Common myeloid progenitor, CD34-positive (primary cell): ENCODE measurements around the gene GM2A.
A peak's percentile ranks its signal among the peaks of the same experiment; 100 is the strongest.

ENCODE experiments used
- CTCF ChIA-PET: fragments of 350-600 bp; sonication (Branson Sonifier 250); formaldehyde crosslinking; loops from one replicate; lab custom pipeline; 2021; ENCODE audit warnings: antibody characterized with exemption; lab: Charles Lee
- POLR2A ChIA-PET: fragments of 350-600 bp; sonication (Branson Sonifier 250); formaldehyde crosslinking; loops from one replicate; lab custom pipeline; 2021; ENCODE audit warnings: antibody characterized with exemption; lab: Charles Lee
- DNase-seq, 3 donors: peaks; one replicate each; pipeline versions ENCODE4 v3.0.0 to v3.0.0-alpha.2; 2013
- H3K27ac ChIP-seq, 2 experiments: 1 replicate in 1 of 2; 2 replicates in 1 of 2; pipeline ENCODE4 v1.7.0; 2013; ENCODE audit warnings: inconsistent platforms in 2 of 2, low read length in 2 of 2, mild to moderate bottlenecking in 2 of 2, low read depth in 1 of 2, moderate library complexity in 1 of 2; ENCODE audit not compliant: severe bottlenecking in 2 of 2, insufficient read depth in 1 of 2, poor library complexity in 1 of 2
- H3K27me3 ChIP-seq, 5 experiments: replicated peaks in 2 of 5; 1 replicate in 3 of 5; 2 replicates in 2 of 5; pipeline versions ENCODE4 v1.6.1 to v1.7.0; 2013; ENCODE audit warnings: low read length in 4 of 5, mild to moderate bottlenecking in 2 of 5, moderate library complexity in 2 of 5, inconsistent platforms in 1 of 5; ENCODE audit not compliant: insufficient read depth in 5 of 5, control insufficient read depth in 4 of 5
- H3K36me3 ChIP-seq, 4 experiments: 1 replicate in 2 of 4; 2 replicates in 2 of 4; pipeline versions ENCODE4 v1.6.1 to v1.7.0; 2013; ENCODE audit warnings: low read length in 3 of 4, control low read depth in 1 of 4, mild to moderate bottlenecking in 1 of 4; ENCODE audit not compliant: control insufficient read depth in 4 of 4, insufficient read depth in 4 of 4
- H3K4me1 ChIP-seq, 4 experiments: 1 replicate in 3 of 4; 2 replicates in 1 of 4; pipeline versions ENCODE4 v1.6.1 to v1.7.1; 2013; ENCODE audit warnings: low read length in 3 of 4, mild to moderate bottlenecking in 3 of 4, control low read depth in 1 of 4, inconsistent platforms in 1 of 4, moderate library complexity in 1 of 4; ENCODE audit not compliant: control insufficient read depth in 4 of 4, insufficient read depth in 4 of 4; ENCODE audit errors: control extremely low read depth in 1 of 4
- H3K4me3 ChIP-seq, 7 experiments: 1 replicate in 4 of 7; 2 replicates in 3 of 7; pipeline versions ENCODE4 v1.5.1 to v1.7.0; 2013; ENCODE audit warnings: mild to moderate bottlenecking in 7 of 7, low read length in 6 of 7, moderate library complexity in 6 of 7, inconsistent platforms in 2 of 7, low read depth in 2 of 7, control low read depth in 1 of 7; ENCODE audit not compliant: insufficient read depth in 4 of 7, control insufficient read depth in 1 of 7; ENCODE audit errors: extremely low read depth in 1 of 7
- H3K9me3 ChIP-seq, 5 experiments: 1 replicate in 4 of 5; 2 replicates in 1 of 5; pipeline versions ENCODE4 v1.6.1 to v1.7.1; 2013; ENCODE audit warnings: low read length in 4 of 5, mild to moderate bottlenecking in 2 of 5, inconsistent platforms in 1 of 5, low read depth in 1 of 5, moderate library complexity in 1 of 5; ENCODE audit not compliant: control insufficient read depth in 4 of 5, insufficient read depth in 2 of 5; ENCODE audit errors: control extremely low read depth in 1 of 5
- WGBS: methylation state at CpG from one replicate; pipeline ENCODE4 v1.1.5; 2013; ENCODE audit not compliant: insufficient coverage; 5-methylcytosine and 5-hydroxymethylcytosine counted together

Gene GM2A

DNA sequence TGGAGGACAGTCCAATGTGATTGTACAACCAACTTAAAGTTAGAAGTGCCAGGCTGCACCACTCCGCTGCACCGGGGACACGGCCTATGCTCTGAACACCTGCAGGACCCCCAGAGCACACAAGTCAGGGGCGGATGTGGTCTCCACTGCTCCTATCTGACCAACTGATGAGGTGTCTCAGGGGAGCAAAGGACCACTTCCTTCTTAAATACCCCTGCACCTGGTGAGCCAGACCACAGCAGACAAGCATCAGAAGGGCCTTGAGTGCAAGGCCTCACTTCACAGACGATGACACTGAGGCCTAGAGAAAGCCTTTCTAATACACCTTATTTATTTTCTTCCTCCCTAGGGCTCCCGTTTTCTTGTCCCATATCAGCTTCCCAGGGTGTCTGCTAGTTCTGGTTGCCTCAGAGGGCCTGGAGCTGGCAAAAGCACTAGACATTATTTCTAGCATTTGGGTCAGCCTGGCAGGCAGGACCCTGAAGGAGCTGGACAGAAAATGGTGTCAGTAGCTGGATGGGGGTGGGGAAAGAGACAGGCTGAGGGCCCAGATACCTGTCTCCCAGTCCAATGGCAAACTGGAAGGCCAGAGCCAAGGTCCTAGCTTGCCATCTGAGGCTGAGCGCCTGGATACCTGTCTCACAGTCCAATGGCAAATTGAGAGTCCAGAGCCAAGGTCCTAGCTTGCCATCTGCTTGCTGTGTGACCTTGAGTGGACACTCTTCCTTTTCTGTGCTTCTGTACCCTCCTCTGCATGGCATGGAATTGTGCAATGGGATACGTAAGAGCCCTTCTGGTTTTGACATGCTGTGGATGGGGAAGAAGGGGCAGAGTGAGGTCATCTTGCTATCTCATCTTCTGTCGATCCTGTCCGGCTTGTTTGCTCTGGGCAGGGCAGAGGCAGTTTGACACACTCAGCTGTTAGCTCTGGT is 38.1 kb upstream of the GM2A start:
- 48% methylated on average over 8 of the region's 10 CpGs for WGBS
- Histone ChIP-seq H3K9me3 (no peaks in the 10 kb centered on the region), H3K36me3 (peaks cover 0 to 7% (median 4%) of the 10 kb centered on the region in 4 experiments), H3K4me1 (peaks cover 30 to 81% (median 59%) of the 10 kb centered on the region in 4 experiments), H3K4me3 (peak overlapping the region in 5 of 7 experiments; percentile 1 to 20 (median 14)), H3K27me3 (no peaks in the 10 kb centered on the region), H3K27ac (peak overlapping the region; percentile 66 to 85)
- ChIA-PET POLR2A (interaction anchor here (1.2 to 2.4 kb wide), 5 partner anchors 8 to 119 kb away, joined by 3 to 10 read pairs (median 4); partner anchors contain the start of gene ANXA6), CTCF (interaction anchor here (0.7 to 6.4 kb wide), 7 partner anchors 10 to 99 kb away, joined by 3 to 24 read pairs (median 3); no protein-coding TSS in a partner anchor)
- peak; percentile 48 to 92 (median 85) for DNase-seq

DNA sequence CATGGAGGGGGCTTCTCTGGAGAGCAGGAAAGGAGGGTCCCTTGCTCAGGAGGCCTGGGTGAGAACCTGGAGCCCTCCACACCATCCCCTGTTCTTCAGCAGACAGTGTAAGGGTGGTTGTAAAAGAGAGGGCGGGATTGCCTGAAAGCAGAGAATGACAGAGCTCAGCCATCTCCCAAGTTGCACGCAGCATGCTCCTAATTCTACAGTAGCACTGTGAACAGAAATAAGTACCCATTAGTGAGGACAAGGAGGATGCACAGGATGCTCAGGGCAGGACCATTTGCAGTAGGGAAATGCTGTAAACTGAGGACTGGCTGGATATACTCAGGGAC is 37.5 kb upstream of the GM2A start:
- Histone ChIP-seq H3K27me3 (no peaks in the 10 kb centered on the region), H3K36me3 (peaks cover 0 to 10% (median 4%) of the 10 kb centered on the region in 4 experiments), H3K4me1 (peaks cover 30 to 86% (median 63%) of the 10 kb centered on the region in 4 experiments), H3K27ac (peak overlapping the region in 1 of 2 experiments; percentile 85), H3K9me3 (no peaks in the 10 kb centered on the region), H3K4me3 (no peak overlapping the region)
- 100% methylated on average over 2 of the region's 2 CpGs for WGBS
- DNase-seq: no peak
- ChIA-PET POLR2A (interaction anchor here (1.2 to 2.4 kb wide), 2 partner anchors 7 to 19 kb away, joined by 6 to 10 read pairs; no protein-coding TSS in a partner anchor), CTCF (interaction anchor here (1.6 to 6.4 kb wide), 3 partner anchors 19 to 26 kb away, joined by 3 to 24 read pairs (median 17); no protein-coding TSS in a partner anchor)

DNA sequence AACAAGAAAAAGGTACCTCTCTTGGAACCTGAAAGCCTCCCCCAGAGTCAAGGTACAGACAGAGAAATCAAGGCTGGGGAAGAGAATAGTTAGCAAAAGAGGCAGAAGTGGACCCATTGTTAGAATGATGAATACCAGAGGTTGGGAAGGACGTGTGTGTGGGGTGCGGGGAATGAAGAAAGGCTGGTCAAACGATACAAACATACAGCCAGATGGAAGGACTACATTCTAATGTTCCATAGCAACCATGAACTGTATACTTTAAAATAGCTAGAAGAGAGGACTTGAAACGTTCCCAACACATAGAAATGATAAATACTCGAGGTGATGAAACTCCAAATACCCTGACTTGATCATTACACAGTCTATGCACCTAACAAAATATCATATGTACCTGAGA is 36.2 kb upstream of the GM2A start:
- WGBS: 100% methylated on average over 2 of the region's 5 CpGs
- H3K4me3 ChIP-seq: no peak overlapping the region
- no peaks in the 10 kb centered on the region for H3K9me3 ChIP-seq
- peaks cover 28 to 88% (median 63%) of the 10 kb centered on the region in 4 experiments for H3K4me1 ChIP-seq
- H3K36me3 ChIP-seq: peaks cover 0 to 15% (median 4%) of the 10 kb centered on the region in 4 experiments
- ChIA-PET CTCF (interaction anchor here (3.8 to 6.4 kb wide), 2 partner anchors 18 to 21 kb away, joined by 17 to 24 read pairs; no protein-coding TSS in a partner anchor), POLR2A (no interaction called here)
- H3K27me3 ChIP-seq: no peaks in the 10 kb centered on the region
- no peak for DNase-seq
- H3K27ac ChIP-seq: no peak overlapping the region

DNA sequence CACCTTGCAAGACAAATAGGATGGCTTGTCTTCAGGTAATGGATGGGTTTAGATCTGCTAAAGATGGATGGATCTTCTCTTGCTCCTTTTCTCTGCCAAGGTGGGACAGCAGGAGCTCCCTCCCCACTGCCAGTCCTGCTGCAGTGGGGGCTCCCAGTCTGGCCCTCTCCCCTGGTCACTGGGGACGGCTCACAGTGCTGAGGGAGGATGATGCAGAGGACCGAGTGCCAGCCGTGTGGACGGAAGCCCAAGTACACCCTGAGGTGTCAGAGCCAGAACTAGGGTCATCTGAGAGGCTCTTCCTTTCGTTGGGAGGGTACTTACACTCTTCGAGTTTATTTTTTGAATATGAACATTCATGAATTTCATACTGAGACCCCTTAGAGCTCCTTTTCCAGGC is 34.8 kb upstream of the GM2A start:
- no peak for DNase-seq
- Histone ChIP-seq H3K27ac (peak overlapping the region in 1 of 2 experiments; percentile 6), H3K4me1 (peaks cover 29 to 89% (median 64%) of the 10 kb centered on the region in 4 experiments), H3K27me3 (no peaks in the 10 kb centered on the region), H3K36me3 (peaks cover 0 to 15% (median 4%) of the 10 kb centered on the region in 4 experiments), H3K9me3 (no peaks in the 10 kb centered on the region), H3K4me3 (no peak overlapping the region)
- ChIA-PET POLR2A (no interaction called here), CTCF (interaction anchor here (1.4 to 6.4 kb wide), 2 partner anchors 13 to 17 kb away, joined by 3 to 24 read pairs; no protein-coding TSS in a partner anchor)
- WGBS: 100% methylated on average over 5 of the region's 6 CpGs

DNA sequence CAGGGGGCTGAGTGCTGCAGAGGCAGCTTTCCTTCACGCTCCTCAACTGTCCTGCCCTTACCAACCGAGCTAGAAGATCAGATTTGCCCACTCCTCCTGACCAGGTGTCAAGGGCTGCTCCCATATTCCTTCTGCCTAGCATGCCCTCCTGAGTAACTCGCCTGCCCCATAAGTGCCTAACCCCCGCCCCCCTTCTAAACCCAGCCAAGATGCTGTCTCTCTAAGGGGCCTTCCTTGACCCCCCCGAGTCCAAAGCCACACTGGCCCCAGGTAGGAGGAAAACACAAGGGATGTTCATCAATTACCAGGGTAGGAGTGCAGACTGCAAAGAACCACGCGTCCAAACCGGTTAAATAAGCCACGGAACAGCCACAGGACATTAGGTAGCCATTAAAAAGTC is 33.8 kb upstream of the GM2A start:
- WGBS: 90% methylated on average over 8 of the region's 9 CpGs
- no peaks in the 10 kb centered on the region for H3K27me3 ChIP-seq
- H3K9me3 ChIP-seq: no peaks in the 10 kb centered on the region
- no peak for DNase-seq
- H3K27ac ChIP-seq: no peak overlapping the region
- POLR2A ChIA-PET: no interaction called here
- H3K4me1 ChIP-seq: peaks cover 25 to 86% (median 59%) of the 10 kb centered on the region in 4 experiments
- CTCF ChIA-PET: interaction anchor here (0.5 to 6.4 kb wide), 5 partner anchors 12 to 93 kb away, joined by 3 to 24 read pairs (median 3); no protein-coding TSS in a partner anchor
- H3K4me3 ChIP-seq: no peak overlapping the region
- peaks cover 0 to 15% (median 4%) of the 10 kb centered on the region in 4 experiments for H3K36me3 ChIP-seq

DNA sequence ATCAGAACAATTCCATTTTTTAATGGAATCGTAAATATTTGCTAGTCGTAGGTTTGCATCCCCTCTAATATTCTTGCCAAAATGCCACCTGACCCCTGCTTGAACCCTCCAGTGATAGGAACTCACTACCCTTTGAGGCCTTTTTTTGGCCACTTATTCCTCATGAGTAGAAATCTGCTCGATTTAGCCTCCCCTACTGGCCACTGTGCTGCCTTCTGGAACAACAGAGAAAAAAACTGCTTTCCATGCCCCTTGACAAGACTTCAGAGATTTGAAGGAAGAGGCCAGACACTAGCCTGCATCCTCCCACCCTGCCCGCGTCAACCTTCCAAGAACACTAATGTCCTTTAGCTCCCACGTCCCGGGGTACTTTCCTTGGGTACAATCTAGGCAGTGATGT is 33.2 kb upstream of the GM2A start:
- Histone ChIP-seq H3K9me3 (no peaks in the 10 kb centered on the region), H3K27ac (no peak overlapping the region), H3K4me3 (no peak overlapping the region), H3K4me1 (peaks cover 21 to 81% (median 57%) of the 10 kb centered on the region in 4 experiments), H3K27me3 (no peaks in the 10 kb centered on the region), H3K36me3 (peaks cover 0 to 15% (median 3%) of the 10 kb centered on the region in 4 experiments)
- no peak for DNase-seq
- WGBS: 89% methylated on average over 7 of the region's 7 CpGs
- POLR2A ChIA-PET: no interaction called here
- CTCF ChIA-PET: interaction anchor here (1.1 to 6.4 kb wide), 4 partner anchors 15 to 56 kb away, joined by 3 to 24 read pairs (median 10); no protein-coding TSS in a partner anchor
